NCI-H2227 (cell line): Measurements from ENCODE around the gene TRIM59.
"Not testable (repeated sequence)": the region's sequence is repeated elsewhere in the genome, so short reads cannot be mapped to it uniquely, and the experiment has no call there.

Source experiments
- DNase-seq: peaks from one replicate; lab custom pipeline; 2025; ENCODE audit not compliant: unreplicated experiment; lab: John Stamatoyannopoulos, UW

Gene TRIM59

DNA sequence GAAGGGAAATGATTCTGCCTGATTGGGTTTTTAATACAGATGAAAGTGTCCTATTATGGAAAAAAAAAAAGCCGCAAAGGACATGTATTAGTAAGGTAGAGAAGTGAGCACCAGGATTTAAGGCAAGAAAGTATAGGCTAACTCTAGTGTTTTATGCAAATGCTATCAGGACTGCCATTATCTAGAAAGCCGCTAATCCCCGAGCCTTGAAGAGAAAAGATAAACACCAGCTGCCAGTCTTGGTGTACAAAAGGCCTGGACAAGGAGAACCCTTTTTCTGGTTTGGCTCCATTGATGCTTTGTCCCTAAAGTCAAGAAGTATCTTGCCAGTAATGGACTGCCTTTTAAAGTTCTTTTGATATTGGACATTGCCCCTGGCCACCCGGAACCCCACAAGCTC, 8.6 kb upstream of the TRIM59 start:
- DNase-seq: no peak

DNA sequence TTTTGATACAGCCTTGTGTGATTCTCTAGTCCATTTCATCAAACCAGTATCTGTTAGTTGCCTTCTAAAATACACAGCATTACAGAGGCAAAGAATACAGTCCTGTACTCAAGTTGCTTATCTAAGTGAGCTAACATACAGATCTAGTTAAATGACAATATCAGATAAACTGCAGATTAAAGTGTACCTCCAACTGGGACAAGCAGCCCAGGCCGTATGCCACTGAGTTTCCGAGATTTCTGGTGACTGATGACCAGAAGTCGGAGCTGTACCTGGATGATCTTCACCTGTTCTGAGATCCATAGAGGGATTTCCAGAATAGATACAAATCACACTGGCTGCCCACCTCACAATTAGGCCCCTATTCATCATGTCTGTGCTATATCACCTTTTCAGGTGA, 6.3 kb upstream of the TRIM59 start:
- no peak for DNase-seq

DNA sequence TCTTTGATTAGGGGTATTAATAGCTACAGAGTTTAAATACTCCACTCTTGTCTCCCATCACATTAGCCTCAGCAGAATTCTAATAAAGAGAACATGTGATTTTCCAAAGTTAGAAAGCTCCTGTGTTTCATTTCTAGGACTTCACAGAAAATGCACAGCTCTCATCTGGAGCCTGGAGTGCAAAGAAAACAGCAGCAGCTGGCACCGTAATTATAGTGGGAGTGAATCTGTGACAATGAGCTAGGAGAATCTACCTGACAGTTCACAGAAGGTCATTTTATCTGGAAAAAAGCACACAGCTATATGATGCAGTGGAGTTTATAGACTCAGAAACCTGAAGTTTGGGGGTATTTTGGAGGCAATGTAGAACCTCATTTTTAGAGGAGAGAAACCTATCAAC, 5.4 kb upstream of the TRIM59 start:
- peak; percentile 60 for DNase-seq

DNA sequence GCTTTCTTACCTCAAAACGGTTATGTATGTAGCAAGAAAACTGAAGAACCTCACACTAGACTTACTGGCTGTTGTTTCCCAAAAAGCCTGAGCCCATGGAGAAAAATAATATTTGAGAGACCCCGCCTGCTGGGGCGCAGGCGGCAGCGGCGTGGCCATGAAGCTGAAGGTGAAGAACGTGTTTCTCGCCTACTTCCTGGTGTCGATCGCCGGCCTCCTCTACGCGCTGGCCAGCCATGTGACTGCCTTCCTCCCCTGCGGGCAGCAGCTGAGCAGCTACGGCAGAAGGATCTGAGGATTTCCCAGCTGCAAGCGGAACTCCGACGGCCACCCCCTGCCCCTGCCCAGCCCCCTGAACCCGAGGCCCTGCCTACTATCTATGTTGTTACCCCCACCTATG, 2.7 kb upstream of the TRIM59 start:
- DNase-seq: not testable (repeated sequence)

DNA sequence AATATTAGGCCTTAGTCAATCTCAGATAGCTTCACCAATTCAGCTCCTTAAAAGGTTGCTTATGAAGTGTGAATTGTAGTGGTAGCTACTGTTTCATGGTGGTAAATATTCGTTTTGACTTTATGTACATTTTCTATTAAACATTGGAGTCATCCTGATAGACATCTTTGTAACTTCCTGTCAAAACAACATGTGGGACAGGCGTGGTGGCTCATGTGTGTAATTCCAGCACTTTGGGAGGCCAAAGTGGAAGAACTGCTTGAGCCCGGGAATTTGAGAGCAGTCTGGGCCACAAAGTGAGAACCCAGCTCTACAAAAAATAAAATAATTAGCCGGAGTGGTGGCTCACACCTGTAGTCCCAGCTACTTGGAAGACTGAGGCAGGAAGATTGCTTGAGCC, 2.0 kb upstream of the TRIM59 start:
- no peak for DNase-seq

DNA sequence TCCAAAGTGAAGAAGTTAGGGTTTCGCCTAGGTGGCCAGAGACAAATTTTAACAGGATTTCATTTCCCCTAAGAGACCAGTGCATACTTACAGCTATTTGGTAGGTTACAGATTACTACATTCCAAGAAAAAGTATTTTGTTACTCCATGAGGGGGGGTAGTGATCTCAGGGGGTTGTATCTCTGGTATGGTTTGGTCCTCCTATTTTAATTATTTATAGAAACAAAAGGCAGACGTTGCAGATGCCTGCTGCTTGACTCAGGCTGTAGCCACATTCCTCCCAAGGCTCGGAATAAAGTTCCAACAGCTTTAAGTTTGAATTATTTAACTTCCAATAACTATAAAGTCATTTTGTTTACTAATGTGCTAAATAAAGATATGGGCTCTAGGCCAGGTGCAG, 1.3 kb upstream of the TRIM59 start:
- DNase-seq: no peak

DNA sequence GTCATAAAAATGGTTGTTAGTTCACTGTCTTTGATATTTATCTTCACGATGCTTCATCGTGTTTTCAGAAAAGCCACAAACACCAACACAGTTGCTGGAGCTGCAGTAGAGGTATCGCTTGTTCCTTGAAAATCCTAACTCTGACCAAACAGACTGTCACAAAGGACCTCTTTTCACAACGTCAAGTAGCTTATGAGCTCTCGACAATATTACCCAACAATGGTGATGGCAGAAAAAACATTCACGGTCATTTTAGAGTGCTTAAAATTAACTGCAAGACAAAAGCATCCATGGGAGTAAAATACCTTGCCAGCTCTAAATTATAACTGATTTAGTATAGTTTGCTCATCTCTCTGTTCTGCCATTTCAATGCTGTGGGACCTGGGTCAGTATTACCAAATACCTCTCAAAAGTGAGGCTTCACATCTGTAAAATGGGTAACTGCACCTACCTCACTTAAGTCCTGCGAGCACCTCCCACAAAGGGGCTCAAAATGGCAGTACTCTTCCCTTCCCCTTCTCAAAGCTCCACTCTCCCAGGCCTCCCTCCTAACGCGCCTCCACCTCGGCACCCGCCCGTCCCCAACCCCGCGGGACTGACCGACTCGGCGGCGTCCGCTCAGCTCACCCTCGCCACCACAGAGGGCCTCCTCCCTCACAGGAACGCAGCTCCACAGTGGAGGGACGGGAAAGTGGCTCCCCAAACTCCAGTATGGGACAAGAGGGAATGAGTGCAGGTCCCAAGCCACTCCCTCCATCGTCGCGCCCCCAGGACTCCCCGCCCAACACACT, 546 bp downstream of the TRIM59 start:
- no peak for DNase-seq

DNA sequence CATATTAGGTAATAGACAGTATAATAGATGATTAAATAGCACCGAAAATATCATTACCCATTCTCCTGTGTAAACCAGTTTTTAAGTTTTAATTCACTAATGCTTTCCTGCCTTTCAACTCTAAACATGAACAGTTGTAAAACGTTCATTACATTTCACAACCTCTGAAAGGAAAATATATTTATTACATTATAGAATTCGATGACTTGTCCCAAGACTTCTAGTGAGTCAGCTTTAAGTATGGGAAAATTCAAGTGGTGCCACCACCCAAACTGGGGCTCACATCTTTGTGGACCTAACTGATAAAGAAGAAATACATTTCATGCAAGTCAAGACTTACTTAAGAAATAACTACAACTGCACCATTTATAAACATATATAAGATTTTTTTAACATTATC, 2.0 kb downstream of the TRIM59 start:
- DNase-seq: no peak

DNA sequence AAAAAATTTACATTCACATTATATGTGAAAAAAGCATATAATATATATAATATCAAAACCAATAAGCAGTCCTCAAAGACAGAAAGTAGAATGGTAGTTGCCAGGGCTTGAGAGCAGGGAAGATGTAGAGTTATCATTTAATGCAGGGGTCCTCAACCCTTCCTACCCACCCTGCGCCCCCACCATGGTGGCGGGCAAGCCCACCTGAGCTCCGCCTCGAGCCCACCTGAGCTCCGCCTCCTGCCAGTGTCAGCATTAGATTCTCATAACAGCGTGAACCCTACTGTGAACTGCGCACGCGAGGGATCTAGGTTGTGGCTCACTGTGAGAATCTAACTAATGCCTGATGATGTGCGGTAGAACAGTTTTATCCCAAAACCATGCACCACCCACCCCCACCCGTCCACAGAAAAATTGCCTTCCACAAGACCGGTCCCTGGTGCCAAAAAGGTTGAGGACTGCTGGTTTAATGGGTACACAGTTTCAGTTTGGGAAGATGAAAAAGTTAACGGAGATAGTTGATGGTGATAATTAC, 3.0 kb downstream of the TRIM59 start:
- no peak for DNase-seq

DNA sequence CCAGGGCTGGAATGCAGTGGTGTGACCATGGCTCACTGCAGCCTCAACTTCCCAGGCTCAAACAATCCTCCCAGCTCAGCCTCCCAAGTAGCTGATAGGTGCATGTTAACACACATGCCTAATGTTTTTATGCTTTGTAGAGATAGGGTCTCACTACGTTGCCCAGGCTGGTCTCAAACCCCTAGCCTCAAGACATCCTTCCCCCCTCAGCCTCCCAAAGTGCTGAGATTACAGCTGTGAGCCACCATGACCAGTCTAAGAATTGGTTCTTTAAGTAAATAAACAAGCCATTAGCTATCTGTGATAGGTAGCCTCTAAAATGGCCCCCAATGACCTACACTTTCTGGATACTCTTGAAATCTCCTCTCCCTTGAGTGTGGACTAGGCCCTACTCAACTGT, 3.7 kb downstream of the TRIM59 start:
- no peak for DNase-seq

DNA sequence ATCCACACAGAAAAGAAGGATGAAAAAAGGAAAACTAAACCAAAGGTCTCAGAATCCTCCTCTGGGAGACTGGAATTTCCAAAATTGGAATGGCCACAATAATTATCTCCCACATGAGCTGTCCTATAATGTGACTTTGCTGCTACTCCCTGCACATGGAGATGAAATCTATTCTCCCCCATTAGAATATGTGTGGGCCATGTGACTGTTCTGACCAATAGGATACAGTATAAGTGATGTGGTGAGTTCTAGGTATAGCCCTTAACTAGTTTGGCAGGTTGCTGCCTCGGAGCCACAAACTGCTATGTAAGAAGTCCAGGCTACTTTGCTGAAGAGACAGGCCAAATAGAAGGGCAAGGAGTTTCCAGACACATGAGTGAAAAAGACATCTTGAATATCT, 5.2 kb downstream of the TRIM59 start:
- no peak for DNase-seq

DNA sequence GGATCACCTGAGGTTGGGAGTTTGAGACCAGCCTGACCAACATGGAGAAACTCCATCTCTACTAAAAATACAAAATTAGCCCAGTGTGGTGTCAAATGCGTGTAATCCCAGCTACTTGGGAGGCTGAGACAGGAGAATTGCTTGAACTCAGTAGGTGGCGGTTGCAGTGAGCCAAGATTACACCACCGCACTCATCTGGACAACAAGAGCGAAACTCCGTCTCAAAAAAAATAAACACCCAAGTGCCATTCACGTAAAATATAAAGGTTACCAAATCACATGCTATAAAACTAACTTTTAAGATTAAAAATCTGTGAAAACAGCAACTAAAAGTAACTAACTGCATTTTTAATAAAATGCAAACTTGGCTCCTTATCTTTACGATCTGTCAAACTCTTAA, 8.9 kb downstream of the TRIM59 start:
- no peak for DNase-seq

DNA sequence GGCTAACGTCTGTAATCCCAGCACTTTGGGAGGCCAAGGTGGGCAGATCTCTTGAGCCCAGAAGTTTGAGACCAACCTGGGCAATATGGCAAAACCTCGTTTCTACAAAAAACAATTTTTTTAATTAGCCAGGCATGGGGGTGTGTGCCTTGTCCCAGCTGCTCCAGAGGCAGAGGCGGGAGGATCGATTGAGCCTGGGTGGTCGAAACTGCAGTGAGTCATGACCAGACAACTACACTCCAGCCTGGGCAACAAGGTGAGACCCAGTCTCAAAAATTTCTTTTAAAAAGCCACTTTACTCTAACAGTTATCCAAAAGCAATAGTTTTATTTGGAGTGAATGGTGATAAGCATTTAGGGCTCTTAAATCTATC, 12.5 kb downstream of the TRIM59 start:
- no peak for DNase-seq

DNA sequence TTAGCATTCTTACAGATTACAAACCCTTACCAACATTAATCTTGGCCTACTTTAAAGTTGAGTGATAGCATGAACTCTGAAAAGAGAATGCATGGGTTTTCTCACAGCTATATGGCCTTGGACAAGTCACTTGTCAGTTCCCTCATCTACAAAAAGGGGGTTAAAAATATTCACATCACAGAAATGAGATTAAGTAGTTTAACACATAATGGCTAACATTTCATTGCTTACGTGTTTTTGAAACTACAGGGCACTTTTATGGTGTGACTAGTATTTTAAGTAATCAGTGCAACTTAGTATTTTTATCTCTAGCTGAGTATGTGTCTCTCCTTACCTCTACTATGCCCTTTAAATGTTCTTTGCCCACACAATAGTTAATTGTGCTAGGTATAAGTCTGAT, 13.8 kb downstream of the TRIM59 start:
- DNase-seq: no peak

DNA sequence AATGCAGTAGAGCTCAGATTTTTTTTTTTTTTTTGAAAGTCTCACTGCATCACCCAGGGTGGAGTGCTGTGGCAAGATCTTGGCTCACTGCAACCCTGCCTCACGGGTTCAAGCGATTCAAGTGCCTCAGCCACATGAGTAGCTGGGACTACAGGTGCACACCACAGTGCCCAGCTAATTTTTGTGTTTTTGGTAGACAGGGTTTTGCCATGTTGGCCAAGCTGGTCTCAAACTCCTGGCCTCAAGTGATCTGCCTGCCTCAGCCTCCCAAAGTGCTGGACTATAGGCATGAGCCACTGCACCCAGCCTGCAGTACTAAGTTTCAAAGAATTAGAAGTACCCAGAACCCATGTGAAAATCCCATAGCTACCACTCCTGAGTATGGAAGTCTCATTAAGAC, 14.5 kb downstream of the TRIM59 start:
- no peak for DNase-seq

DNA sequence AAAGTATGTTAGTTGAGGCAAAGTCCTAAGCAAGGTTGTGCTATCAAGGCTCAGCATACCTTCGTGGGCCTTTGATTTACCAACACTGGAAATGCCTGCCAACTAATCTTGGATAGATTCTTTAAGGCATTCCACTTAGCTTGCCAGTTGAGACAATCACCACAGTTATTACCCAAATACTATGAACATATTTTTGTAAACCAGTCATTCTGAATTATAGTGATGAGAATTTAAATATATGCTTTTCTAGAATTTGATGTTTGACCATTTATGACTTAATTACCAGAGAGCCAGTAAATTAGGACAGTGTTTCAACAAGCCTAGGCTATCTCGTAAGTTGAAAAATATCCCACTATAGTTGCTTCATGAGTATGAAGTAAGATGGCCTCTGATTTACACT, 15.5 kb downstream of the TRIM59 start:
- DNase-seq: no peak

DNA sequence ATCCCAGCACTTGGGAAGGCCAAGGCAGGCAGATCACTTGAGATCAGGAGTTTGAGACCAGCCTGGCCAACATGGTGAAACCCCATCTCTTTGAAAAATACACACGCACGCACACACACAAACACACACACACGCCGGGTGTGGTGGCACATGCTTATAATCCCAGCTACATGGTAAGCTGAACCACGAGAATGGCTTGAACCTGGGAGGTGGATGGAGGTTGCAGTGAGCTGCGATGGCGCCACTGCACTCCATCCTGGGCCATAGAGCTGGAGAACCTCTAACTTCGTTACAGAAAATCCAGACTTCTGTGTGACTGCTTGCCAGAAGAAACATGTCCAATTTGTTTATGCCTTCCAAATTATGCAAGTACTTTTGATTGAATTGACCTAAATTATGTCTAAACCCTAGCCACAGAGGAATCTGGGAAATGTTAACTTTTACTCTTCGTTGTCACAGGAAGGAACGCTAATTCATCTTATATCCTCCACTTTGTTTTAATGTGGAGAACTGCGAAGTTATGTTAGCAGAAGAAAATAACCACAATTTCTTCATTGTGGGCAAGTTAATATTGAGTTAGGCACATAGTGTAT, 21.7 kb downstream of the TRIM59 start:
- DNase-seq: no peak

DNA sequence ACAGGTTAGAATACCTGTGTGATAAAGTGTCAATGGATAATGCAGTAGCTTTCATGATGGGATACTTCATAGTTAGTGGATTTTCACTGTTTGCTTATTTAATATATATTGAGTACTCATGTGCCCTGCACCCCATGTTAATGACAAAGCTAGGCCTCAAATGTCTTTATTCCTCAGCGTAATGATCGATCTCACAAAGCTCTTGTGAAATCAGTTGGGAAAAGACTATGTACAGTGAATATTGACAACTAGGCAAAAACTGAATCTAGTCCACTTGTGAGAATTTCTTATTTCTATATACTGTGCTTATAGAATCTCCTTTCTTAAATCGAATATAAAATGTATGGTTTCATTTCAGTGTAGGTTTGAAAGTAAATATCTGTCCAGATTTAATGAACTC, 32.3 kb downstream of the TRIM59 start:
- no peak for DNase-seq

DNA sequence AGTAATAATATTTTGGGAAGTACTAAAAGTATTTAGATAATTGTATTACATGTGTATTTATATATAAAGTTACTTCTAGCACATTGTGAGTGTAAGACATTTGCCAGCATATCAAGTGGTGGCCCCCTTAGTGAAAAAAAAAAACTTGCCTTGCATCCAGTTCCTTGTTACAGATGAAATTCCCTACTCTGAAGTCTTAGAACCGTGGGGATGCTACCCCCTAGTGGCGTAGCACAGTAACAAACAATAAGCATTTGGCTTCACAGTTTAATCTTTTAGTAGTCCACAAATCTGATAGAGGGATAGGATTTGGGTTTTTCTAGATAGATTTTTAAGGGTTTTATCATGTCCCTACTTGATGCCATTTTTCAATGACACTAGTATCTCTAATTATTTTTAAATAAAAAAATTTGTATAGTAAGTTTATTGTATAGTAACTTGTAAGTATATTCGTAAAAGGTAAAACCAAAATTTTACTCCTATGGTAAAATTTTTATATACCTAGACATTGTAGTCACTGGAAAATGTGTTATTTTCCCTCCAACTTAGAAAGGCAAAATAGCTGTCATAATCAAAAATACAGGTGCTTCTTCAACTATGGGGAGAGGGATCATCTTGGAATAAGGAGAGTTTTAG, 35.9 kb downstream of the TRIM59 start:
- DNase-seq: peak; percentile 49

DNA sequence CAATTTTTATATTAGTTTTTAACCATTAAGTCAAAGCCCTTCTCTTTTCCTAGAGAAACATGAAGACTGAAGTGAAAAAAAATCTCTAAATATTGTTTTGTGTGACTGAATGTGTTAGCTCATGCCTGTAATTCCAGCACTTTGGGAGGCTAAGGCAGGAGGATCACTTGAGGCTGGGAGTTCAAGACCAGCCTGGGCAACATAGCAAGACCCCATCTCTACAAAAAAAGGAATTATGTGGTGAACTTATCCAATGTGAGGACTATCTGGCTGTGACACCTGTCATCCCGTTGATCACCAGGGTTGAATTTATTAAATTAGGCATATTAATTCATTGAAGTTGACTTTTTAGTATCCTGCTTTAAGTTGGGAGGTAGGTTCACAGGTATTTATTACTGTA, 37.1 kb downstream of the TRIM59 start:
- DNase-seq: no peak

DNA sequence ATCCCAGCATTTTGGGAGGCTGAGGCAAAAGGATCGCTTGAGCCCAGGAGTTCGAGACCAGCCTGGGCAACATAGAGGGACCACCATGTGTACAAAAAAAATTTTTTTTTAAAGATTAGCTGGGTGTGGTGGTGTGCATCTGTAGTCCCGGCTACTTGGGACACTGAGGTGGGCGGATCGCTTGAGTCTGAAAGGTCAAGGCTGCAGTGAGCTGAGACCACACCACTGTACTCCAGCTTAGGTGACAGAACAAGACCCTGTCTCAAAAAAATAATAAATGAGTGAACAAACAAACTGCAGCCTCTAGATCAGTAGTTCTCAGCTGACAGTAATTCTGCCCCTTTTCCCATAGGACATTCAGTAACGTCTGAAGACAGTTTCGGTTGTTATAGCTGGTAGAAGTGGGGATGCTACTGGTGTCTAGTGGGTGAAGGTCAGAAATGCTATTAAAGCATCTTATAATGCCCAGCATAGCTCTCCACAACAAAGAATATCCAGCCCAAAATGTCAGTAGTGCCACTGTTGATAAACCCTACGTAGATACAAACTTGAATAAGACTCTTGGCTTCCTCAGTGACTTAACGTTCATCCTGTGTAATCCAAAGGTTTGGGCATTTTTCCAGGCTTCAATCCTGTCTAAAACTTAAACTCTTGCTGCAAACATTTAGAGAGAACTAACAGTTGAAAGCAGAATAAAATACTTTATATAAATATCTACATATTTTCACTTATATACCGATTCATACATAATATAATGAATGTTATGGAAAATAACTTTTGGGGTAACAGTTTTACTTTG, 39.6 kb downstream of the TRIM59 start:
- no peak for DNase-seq
